PC-9 (cell line): ENCODE measurements around the gene CROCC2. TPM values are rescaled to one million over a fixed set of nuclear protein-coding genes. Genes with fewer than 3 reads are reported as not detected.

Experiments
- BruUV-seq: library from RNA; stranded (reverse); fragments of 400-500 nt; replicated peaks from 2 replicates; lab custom pipeline; 2021; lab: Mats Ljungman, UMichigan
- CTCF ChIA-PET: fragments of 300-600 bp; sonication (Branson Sonifier 250); formaldehyde crosslinking; loops from one replicate; lab custom pipeline; 2022; ENCODE audit warnings: antibody characterized with exemption; lab: Charles Lee
- POLR2A ChIA-PET: fragments of 300-600 bp; sonication (Branson Sonifier 250); formaldehyde crosslinking; loops from one replicate; lab custom pipeline; 2022; ENCODE audit warnings: antibody characterized with exemption; ENCODE audit not compliant: unreplicated experiment; lab: Charles Lee
- DNase-seq, 2 experiments: peaks; one replicate each; pipeline versions ENCODE4 v3.0.0 to v3.0.0-alpha.2; 2015 to 2022; ENCODE audit warnings: mixed read lengths in 1 of 2
- H2AFZ ChIP-seq: fragments of 200-600 bp; sonication (generic); 2 replicates; pipeline ENCODE4 v1.8.1; 2017; ENCODE audit warnings: antibody characterized with exemption
- H3F3A ChIP-seq: fragments of 200-600 bp; sonication (generic); 2 replicates; pipeline ENCODE4 v1.8.1; 2017; ENCODE audit warnings: antibody characterized with exemption, mild to moderate bottlenecking, low read depth; ENCODE audit not compliant: insufficient read depth
- H3K27ac ChIP-seq: fragments of 200-600 bp; sonication (generic); 2 replicates; pipeline ENCODE4 v1.6.1; 2016; ENCODE audit warnings: mixed run types
- H3K27me3 ChIP-seq: fragments of 200-600 bp; sonication (generic); 2 replicates; pipeline ENCODE4 v1.6.1; 2016; ENCODE audit warnings: low read depth, mixed run types; ENCODE audit not compliant: insufficient read depth
- H3K36me3 ChIP-seq: fragments of 200-600 bp; sonication (generic); 2 replicates; pipeline ENCODE4 v1.6.1; 2016; ENCODE audit warnings: low read depth, mixed run types
- H3K4me1 ChIP-seq: fragments of 200-600 bp; sonication (generic); replicated peaks from 2 replicates; pipeline ENCODE4 v1.6.1; 2016; ENCODE audit warnings: mixed run types; ENCODE audit not compliant: insufficient read depth
- H3K4me2 ChIP-seq: fragments of 200-600 bp; sonication (generic); 2 replicates; pipeline ENCODE4 v1.6.1; 2017; ENCODE audit warnings: mixed run types
- H3K4me3 ChIP-seq: fragments of 200-600 bp; sonication (generic); 2 replicates; pipeline ENCODE4 v1.6.1; 2016; ENCODE audit warnings: mixed run types
- H3K79me2 ChIP-seq: fragments of 200-600 bp; sonication (generic); 2 replicates; pipeline ENCODE4 v1.6.1; 2017; ENCODE audit warnings: low read depth, mixed run types
- H3K9me2 ChIP-seq: fragments of 200-600 bp; sonication (generic); 2 replicates; pipeline ENCODE4 v1.8.1; 2017; ENCODE audit warnings: mild to moderate bottlenecking; ENCODE audit not compliant: insufficient read depth
- H3K9me3 ChIP-seq: fragments of 200-600 bp; sonication (generic); 2 replicates; pipeline ENCODE4 v1.8.1; 2016; ENCODE audit warnings: low read depth; ENCODE audit not compliant: insufficient read depth
- H4K20me1 ChIP-seq: fragments of 200-600 bp; sonication (generic); 2 replicates; pipeline ENCODE4 v1.8.1; 2017; ENCODE audit not compliant: insufficient read depth
- CTCF ChIP-seq: fragments of 200-600 bp; sonication (generic); conservative IDR thresholded peaks from 2 replicates; pipeline ENCODE4 v1.6.1; 2017; ENCODE audit warnings: mixed run types, antibody characterized with exemption, mild to moderate bottlenecking, moderate library complexity
- EZH2 ChIP-seq: fragments of 200-600 bp; sonication (generic); IDR thresholded peaks from 2 replicates; pipeline ENCODE4 v1.8.0; 2017; ENCODE audit warnings: antibody characterized with exemption, low read depth
- intact Hi-C: fragments of 100-400 bp; cut with micrococcal nuclease; formaldehyde crosslinking; loops from one replicate; pipeline ENCODE4 v1.10.0; 2022; ENCODE audit not compliant: unreplicated experiment
- total RNA-seq: library from RNA; stranded (reverse); gene quantifications from 2 replicates; pipeline ENCODE4 v1.2.3, GENCODE V29; 2021

The CROCC2 gene
- total RNA-seq, 1 experiment from 2014 or later: not detected

- Histone ChIP-seq H2AFZ (no peak overlapping the region), H3K36me3 (no peaks in the 10 kb centered on the region), H3K9me3 (no peaks in the 10 kb centered on the region), H3K9me2 (no peaks in the 10 kb centered on the region), H3F3A (no peaks in the 10 kb centered on the region), H3K4me3 (no peak overlapping the region), H4K20me1 (no peaks in the 10 kb centered on the region), H3K79me2 (no peaks in the 10 kb centered on the region), H3K4me2 (no peak overlapping the region), H3K27ac (no peak overlapping the region), H3K4me1 (no peaks in the 10 kb centered on the region), H3K27me3 (peaks cover 43% of the 10 kb centered on the region)
- ChIA-PET POLR2A (no interaction called here), CTCF (interaction anchor here (0.6 kb wide), 1 partner anchor 829 kb away, joined by 6 read pairs; no protein-coding TSS in a partner anchor)
- BruUV-seq: no TSS peak
- intact Hi-C loops: no loop called here
- TF ChIP-seq EZH2 (no peak), CTCF (no peak)
- DNase-seq: no peak
Observed at GRCh38 chr2:240961910-240962299, 55.8 kb downstream of the CROCC2 start.

- Histone ChIP-seq H3K36me3 (no peaks in the 10 kb centered on the region), H3K27me3 (peaks cover 38% of the 10 kb centered on the region), H3F3A (no peaks in the 10 kb centered on the region), H3K79me2 (no peaks in the 10 kb centered on the region), H4K20me1 (no peaks in the 10 kb centered on the region), H3K4me1 (no peaks in the 10 kb centered on the region), H3K9me2 (no peaks in the 10 kb centered on the region), H3K4me3 (no peak overlapping the region), H3K4me2 (no peak overlapping the region), H3K27ac (no peak overlapping the region), H3K9me3 (no peaks in the 10 kb centered on the region), H2AFZ (no peak overlapping the region)
- no peak for TF ChIP-seq CTCF
- TF ChIP-seq EZH2: no peak
- no peak for DNase-seq
- BruUV-seq: no TSS peak
- ChIA-PET CTCF (interaction anchor here (0.6 kb wide), 1 partner anchor 828 kb away, joined by 6 read pairs; no protein-coding TSS in a partner anchor), POLR2A (no interaction called here)
- intact Hi-C loops: no loop called here
Observed at GRCh38 chr2:240962300-240963064, 56.3 kb downstream of the CROCC2 start.

- no peak overlapping the region for H3K27ac ChIP-seq
- no TSS peak for BruUV-seq
- no peaks in the 10 kb centered on the region for H3K4me1 ChIP-seq
- H3K9me2 ChIP-seq: no peaks in the 10 kb centered on the region
- DNase-seq: no peak
- no peak overlapping the region for H3K4me3 ChIP-seq
- POLR2A ChIA-PET: no interaction called here
- TF ChIP-seq EZH2: no peak
- TF ChIP-seq CTCF: no peak
- peaks cover 30% of the 10 kb centered on the region for H3K27me3 ChIP-seq
- no peak overlapping the region for H3K4me2 ChIP-seq
- intact Hi-C loops: no loop called here
- H4K20me1 ChIP-seq: no peaks in the 10 kb centered on the region
- H3K36me3 ChIP-seq: no peaks in the 10 kb centered on the region
- CTCF ChIA-PET: no interaction called here
- H2AFZ ChIP-seq: no peak overlapping the region
- no peaks in the 10 kb centered on the region for H3K79me2 ChIP-seq
- H3F3A ChIP-seq: no peaks in the 10 kb centered on the region
- H3K9me3 ChIP-seq: no peaks in the 10 kb centered on the region
Observed at GRCh38 chr2:240963065-240963867, 57.1 kb downstream of the CROCC2 start.
